IPS-18c (cell line): Measurements from ENCODE around the gene ACADM.
A peak's percentile ranks its signal among the peaks of the same experiment; 100 is the strongest.
"Not testable (repeated sequence)": the region's sequence is repeated elsewhere in the genome, so short reads cannot be mapped to it uniquely, and the experiment has no call there.

Experiments used
- H3K4me3 ChIP-seq: 2 replicates; pipeline ENCODE4 v1.7.0; 2013; ENCODE audit warnings: low read depth, mild to moderate bottlenecking, low read length, moderate library complexity; ENCODE audit not compliant: insufficient read depth
- H3K9me3 ChIP-seq: one replicate; pipeline ENCODE4 v1.6.1; 2013; ENCODE audit warnings: mild to moderate bottlenecking, low read length, moderate library complexity; ENCODE audit not compliant: control insufficient read depth, insufficient read depth

ACADM gene

DNA sequence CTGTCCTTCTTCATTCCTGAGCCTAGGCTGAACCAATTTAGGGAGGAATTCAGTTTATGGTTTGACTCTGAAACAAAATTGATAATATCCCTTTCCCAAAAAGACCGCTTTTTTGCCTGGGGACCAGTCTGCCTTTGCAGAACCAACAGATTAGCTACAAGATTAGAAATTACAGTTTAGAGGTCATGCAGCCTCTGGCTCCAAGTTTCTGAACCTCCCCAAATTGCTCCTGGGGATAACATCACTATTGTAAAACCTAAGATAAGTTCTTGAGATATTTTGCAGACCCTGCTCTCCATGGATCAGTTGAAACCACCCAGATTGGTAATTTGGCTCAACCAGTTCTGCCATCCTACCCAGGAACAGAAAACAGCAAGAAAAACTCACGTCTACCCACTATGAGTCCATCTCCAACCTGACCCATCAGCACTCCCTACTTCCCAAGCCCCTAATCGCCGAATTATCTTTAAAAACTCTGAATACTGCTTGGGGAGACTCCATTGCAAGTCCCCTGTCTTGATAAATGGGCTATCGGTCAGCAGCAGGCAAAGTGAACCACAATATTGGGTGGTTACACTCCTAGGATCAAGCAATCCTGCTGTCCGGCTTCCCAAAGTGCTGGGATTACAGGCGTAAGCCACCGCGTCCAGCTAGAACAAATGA is 60.9 kb downstream of the ACADM start:
- Histone ChIP-seq H3K9me3 (no peaks in the 10 kb centered on the region), H3K4me3 (peak overlapping the region; percentile 80)

DNA sequence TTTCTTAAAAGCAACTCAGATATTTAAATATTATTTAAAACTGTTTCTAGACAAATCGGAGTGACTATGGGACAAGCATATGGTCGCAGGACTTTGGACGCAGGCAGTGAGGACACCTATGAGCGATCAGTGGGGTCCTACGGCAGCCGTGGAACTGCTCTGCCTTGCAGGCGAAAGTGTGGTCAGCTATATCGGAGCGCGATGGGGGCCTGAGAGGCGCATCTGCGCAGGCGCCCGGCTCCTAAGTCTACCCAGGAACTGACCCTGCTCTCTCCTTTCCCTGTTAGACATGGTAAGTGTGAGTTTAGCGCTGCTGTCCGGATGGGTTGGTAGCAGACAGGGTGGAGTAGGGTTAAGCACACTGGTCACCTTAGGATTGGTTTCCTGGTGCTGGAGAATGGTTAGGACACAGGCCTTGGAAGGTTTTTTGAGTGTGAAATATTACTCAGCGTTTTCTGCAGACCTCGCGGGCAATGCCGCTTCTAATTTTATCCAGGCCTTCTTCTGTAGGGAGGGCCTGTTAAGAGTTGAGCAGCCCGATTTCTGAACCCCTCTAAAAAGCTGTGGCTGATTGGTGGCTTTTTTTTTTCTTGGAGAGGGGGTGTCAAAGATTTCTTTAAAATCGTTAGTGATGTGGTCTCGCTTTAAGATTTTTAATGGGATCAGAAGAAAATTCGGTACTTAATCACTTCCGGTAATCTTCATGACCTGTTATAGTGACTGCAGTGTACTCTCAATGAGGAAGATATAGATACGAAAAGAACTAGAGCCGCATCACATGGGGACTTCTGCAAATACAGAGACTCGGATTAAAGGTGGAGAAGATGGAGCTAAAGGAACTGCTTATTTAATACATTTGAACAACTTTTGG is 61.7 kb downstream of the ACADM start, which contains the start of gene RABGGTB:
Gene RABGGTB, plus strand, starts transcription at position 274 of the 871 bp plus-strand sequence. Its CDS starts 16 bp downstream, at position 290.
- H3K9me3 ChIP-seq, result no peaks in the 10 kb centered on the region

DNA sequence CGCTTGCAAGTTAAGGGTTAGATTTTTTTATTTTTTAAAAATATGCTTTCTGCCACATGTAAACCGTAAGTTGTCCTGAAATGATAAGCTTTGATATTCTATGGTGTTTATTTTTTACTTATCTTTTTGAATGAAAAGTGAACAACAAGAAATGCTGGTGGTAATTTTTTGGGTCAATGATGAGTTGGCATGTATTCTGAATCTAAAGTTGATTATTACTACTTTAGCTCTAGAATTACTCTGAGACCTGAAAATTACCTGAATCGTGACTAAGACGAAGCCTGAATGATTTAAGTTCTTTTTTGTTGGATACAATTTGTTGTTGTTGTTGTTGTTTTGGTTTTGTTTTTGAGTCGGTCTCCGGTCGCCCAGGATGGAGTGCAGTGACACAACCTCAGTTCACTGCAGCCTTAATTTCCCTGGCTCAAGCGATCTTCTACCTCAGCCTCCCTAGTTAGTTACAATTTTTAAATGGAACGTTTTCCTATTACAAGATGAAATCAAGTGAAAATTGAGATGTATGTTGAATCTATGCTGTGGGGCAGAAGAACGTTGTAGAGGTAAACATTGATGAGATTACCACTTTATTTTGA is 62.5 kb downstream of the ACADM start:
- Histone ChIP-seq H3K4me3 (peak overlapping the region; percentile 80), H3K9me3 (no peaks in the 10 kb centered on the region)

More for the DNA sequence above, 61.7 kb downstream of the ACADM start, which contains the start of gene RABGGTB:
- peak within 1 kb of the TSS; percentile 80 for H3K4me3 ChIP-seq

DNA sequence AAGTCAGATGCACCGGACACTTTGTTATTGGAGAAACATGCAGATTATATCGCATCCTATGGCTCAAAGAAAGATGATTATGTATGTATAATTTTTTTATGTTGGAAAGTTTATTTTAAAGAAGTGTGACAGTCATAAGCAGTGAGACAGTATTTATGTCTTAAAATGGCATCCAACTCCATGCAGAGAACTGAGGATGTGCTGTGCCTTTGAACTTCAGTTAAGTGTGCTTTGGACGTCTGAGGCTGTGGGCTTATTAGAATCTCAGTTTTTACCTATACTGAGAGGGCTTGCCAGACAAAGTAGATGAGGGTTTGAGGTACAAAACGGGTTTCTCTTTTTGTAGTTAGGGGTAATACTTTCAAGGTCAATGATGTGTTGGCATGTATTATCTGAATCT is 63.0 kb downstream of the ACADM start:
- Histone ChIP-seq H3K9me3 (no peaks in the 10 kb centered on the region), H3K4me3 (peak overlapping the region; percentile 80)

DNA sequence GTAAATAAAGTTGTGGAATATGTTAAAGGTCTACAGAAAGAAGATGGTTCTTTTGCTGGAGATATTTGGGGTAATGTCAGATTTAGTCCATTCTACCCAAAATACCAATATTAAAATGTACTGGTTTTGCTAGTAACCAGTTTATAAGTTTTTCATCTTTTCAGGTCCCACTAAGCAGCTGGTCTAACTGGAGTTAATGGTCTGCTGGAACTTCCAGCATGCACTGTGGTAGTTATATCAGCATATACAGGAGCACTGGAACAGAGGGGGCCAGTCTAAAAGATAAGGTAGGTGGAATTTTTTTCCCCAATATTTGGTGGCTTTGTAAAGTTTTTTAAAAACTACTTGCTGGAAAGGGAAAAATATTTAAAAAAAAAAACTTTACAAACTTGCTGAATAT is 65.5 kb downstream of the ACADM start:
- Histone ChIP-seq H3K4me3 (no peak overlapping the region), H3K9me3 (no peaks in the 10 kb centered on the region)

DNA sequence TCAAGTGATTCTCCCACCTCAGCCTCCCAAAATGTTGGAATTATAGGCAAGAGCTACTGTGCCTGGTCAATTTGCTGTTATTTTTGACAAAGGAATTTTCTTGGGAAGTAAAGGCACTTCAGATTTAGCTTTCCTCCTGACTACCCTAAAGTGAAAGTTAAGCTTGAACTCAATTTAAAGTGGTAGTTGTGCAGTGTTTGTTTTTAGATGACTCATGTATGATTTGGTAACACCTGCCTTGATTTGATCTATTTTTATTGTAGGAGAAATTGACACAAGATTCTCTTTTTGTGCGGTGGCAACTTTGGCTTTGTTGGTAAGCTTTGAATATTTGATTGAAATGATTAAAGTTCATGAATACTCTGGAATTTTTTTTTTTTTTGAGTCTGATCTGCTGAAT is 66.5 kb downstream of the ACADM start:
- H3K4me3 ChIP-seq, result no peak overlapping the region
- H3K9me3 ChIP-seq, result no peaks in the 10 kb centered on the region

DNA sequence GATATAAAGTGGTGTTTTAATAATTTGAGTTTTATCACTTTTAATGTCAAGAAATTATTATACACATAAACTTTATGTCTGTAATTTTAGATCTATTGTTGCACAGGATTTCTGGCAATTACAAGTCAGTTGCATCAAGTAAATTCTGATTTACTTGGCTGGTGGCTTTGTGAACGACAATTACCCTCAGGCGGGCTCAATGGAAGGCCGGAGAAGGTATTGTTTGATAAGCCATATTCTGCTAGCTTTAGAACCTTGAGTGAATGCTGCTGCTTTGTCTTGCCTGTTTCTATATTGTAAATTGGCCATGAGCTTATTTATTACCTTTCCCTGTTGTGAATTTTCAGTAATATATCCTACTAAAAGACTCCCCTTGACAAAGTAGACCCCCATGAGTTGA is 67.6 kb downstream of the ACADM start:
- no peaks in the 10 kb centered on the region for H3K9me3 ChIP-seq
- H3K4me3 ChIP-seq, result no peak overlapping the region

DNA sequence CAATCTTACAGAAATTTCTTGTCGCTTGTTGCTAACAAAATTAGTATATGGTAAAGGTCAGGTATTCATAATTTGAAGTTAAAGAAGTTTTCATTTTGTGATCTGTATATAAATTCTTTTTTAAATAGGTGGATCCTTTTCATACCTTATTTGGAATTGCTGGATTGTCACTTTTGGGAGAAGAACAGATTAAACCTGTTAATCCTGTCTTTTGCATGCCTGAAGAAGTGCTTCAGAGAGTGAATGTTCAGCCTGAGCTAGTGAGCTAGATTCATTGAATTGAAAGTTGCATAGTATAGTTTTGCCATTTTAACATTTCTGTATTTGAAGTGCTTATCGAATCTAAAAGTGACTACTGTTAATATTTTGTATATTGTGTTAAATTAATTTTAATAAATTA is 69.9 kb downstream of the ACADM start:
- no peak overlapping the region for H3K4me3 ChIP-seq
- H3K9me3 ChIP-seq, result no peaks in the 10 kb centered on the region

DNA sequence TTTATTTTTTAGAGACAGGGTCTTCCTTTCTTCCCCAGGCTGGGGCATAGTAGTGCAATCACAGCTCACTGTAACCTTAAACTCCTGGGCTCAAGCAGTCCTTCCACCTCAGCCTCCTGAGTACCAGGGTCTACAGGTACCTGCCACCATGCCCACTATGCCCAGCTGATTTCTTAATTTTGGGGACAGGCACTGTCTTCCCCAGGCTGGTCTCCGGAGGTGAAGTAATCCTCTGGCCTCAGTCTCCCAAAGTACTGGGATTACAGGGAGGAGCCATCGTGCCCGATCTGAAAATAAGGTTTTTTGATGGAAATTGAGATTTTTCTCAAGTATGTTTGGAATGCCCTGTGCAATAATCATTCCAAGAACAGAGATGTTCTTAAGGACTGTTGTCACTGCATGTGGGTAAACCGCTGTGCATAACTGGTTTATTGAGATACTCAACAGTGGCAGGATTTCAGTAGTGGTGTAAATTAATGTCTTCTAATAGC is 71.2 kb downstream of the ACADM start:
- Histone ChIP-seq H3K9me3 (no peaks in the 10 kb centered on the region), H3K4me3 (no peak overlapping the region)

DNA sequence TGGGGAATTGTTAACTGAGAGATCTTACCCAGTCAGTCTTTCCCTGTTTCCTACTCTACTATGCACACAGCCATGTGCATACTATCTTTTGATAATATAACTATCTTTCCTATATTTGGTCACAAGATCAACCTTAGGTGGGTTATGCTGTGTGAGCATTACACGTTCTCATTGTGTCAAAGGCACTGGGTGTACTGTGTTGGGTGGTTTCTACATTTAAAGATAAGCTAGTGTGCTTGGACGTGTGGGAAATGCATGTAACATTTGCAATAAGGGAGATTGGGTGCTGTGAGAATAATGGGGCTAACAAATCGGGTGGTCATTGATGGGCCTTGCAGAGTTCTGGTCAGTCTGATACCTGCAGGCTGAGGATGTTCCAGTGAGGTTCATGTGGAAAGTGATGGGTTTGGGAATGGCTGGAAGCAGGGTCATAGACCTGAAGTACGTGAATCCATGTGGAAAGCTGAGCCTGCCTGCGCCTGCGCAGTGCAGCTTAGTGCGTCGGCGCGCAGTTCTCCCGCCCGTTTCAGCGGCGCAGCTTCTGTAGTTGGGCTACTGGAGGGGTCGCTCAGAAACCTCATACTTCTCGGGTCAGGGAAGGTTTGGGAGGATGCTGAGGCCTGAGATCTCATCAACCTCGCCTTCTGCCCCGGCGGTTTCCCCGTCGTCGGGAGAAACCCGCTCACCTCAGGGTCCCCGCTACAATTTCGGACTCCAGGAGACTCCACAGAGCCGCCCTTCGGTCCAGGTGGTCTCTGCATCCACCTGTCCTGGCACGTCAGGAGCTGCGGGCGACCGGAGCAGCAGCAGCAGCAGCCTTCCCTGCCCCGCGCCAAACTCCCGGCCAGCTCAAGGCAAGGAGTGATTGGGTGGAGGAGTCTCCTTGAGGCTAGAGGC is 72.1 kb downstream of the ACADM start, which contains the start of gene MSH4:
Gene MSH4, plus strand, starts transcription at position 507 of the 897 bp plus-strand sequence. Its CDS starts 104 bp downstream, at position 611.
- H3K4me3 ChIP-seq, result no peak within 1 kb of the TSS
- H3K9me3 ChIP-seq, result no peaks in the 10 kb centered on the region

DNA sequence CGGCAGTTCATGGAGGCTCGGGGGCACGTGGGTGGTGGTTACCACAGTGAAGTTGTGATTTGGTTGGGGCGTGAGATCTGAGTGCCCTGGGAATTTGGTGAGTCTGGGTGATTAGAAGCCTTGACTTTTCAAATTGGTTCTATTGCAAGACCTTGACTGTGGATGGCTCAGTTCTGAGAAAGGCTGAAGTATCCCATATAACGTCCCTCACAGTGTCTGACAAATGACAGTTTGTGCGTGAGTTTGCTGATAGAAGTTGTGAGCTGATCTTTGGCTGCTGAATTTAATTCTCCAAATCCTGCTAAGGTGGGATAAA is 72.7 kb downstream of the ACADM start:
- no peaks in the 10 kb centered on the region for H3K9me3 ChIP-seq
- H3K4me3 ChIP-seq, result no peak overlapping the region

DNA sequence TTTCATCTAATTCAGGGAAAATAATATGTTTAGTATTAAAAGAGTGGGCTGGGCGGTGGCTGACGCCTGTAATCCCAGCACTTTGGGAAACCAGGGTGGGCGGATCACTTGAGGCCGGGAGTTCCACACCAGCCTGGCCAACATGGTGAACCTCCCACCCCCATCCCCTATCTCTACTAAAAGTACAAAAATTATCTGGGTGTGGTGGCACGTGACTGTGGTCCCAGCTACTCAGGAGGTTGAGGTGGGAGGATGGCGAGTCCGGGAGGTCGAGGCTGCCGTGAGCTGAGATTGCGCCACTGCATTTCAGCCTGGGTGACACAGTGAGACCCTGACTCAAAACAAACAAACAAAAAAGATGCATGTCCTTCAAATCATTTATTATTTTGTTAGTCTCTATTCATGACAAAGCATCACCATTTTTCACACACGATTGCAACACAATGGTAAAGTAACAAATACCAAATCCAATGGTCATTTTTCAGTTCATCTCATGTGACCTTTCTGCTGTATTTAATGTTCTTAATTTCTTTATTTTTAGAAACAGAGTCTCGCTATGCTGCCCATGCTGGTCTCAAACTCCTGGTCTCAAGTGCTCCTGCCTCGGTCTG is 73.2 kb downstream of the ACADM start:
- H3K4me3 ChIP-seq, result no peak overlapping the region
- H3K9me3 ChIP-seq, result no peaks in the 10 kb centered on the region

DNA sequence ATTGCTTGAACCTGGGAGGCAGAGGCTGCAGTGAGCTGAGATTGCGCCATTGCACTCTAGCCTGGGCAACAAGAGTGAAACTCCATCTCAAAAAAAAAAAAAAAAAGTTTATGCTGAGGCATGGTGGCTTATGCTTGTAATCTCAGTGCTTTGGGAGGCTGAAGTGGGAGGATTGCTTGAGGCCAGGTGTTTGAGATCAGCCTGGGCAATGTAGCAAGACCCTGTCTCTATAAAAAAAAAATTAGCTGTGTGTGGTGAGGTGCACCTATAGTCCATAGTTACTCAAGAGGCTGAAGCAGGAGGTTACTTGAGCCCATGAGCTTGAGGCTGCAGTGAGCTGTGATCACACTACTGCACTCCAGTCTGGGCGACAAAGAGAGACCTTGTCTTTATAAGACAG is 77.0 kb downstream of the ACADM start:
- not testable (repeated sequence) for H3K9me3 ChIP-seq, H3K4me3 ChIP-seq

DNA sequence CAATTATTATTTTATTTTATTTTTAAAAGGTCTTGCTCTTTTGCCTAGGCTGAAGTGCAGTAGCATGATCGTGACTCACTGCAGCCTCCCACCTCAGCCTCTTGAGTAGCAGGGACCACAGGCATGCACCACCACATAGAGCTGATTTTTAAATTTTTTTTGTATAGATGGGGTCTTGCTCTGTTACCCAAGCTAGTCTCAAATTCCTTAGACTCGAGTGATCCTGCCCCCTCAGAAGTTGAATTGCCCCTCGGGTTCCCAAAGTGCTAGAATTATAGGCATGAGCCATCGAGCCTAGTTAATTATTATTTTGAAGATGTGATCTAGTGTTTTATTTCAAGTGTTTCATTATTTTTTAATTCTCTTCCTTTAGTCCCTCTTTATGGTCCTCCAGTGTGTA is 84.4 kb downstream of the ACADM start:
- Histone ChIP-seq H3K9me3 (no peaks in the 10 kb centered on the region), H3K4me3 (no peak overlapping the region)

DNA sequence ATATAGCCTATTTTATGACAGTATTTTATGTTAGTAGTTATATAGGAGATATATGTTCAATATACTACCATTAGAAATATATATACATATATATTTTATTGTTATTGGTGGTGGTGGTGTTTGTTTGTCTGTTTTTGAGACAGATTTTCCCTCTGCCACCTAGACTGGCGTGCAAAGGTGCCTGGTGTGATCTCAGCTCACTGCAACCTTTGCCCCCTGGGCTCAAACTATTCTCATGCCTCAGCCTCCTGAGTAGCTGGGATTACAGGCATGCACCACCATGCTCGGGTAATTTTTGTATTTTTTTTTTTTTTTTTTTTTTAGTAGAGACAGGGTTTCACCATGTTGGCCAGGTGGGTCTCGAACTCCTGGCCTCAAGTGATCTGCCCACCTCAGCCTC is 85.6 kb downstream of the ACADM start:
- not testable (repeated sequence) for H3K9me3 ChIP-seq, H3K4me3 ChIP-seq

DNA sequence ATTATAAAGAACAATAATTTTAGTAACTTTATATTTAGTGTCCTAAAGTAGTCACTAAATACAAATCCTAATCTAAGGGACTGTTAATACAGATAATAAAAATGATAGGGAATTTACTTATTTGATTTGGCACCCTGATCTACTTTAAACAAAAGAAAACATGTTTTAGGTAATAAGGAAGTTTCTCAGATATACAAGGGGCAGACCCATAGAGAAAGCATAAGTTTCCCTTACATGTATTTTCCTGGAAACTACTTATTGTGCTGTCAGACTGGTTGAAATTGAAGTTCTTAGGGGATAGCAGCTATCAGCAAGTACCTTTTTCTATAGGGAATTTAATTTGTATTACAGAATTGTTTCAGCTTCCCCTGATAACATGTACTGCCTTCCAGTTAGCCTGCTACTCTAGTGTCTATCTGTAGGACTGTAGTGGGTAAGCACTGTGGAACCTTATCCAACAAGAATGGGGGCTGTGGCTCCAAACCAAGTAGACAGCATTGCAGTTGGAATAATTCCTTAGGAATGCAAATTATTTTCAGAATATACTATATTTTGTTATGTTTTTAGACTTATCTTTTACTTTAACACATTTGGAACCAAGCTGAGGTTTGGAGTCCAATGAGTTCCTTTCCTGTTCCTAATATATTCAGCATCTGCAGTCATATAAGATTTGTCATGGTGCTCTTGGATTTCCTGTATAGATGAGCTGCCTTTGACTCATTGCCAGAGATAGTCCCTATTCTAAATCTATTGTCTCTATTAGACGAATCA is 86.9 kb downstream of the ACADM start:
- H3K9me3 ChIP-seq, result no peaks in the 10 kb centered on the region
- no peak overlapping the region for H3K4me3 ChIP-seq
